ENCODE data around the gene FADS1. TPM values are rescaled to one million over a fixed set of nuclear protein-coding genes. Genes with fewer than 3 reads are reported as not detected.

FADS1 gene
- total RNA-seq, 1 experiment from 2014 or later: 105 TPM

DNA sequence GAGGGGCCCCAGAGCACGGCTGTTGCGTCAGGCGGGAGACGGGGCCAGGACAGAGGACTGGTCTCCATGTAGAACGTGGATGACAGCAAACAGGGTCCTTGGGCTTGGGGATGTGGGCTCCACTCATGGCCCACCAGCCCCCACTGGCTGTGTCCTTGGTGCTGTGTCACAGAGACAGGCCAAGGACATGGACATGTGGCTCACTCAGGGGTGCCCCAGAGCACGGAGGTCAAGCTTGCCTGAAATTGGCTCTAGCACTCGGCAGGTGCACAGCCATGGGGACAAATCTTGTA, 25.7 kb upstream of the FADS1 start:
- Mint-ChIP-seq H3K4me1 (peaks cover 3% of the 10 kb centered on the region; the same call in 1 of the 2 replicates), H3K27ac (no peak overlapping the region), H3K4me3 (no peak overlapping the region), H3K27me3 (ENCODE audit: low read depth) (no peaks in the 10 kb centered on the region), H3K36me3 (peaks cover 89% of the 10 kb centered on the region), H3K9me3 (0 out of 2 replicates have a peak, but pooled peaks cover 3% of the 10 kb centered on the region)
- ChIA-PET CTCF (no interaction called here), POLR2A (no interaction called here)
- TF ChIP-seq, protein P1, sequence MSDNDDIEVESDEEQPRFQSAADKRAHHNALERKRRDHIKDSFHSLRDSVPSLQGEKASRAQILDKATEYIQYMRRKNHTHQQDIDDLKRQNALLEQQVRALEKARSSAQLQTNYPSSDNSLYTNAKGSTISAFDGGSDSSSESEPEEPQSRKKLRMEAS (CRISPR knock-in tag; IDR thresholded peaks at IDR 0.05): no peak
- TF ChIP-seq GTF2I (CRISPR knock-in tag; conservative IDR thresholded peaks at IDR 0.05): no peak
- TF ChIP-seq RORB (CRISPR knock-in tag; IDR thresholded peaks at IDR 0.05): no peak
- no peak for TF ChIP-seq TP53 (CRISPR knock-in tag; IDR thresholded peaks at IDR 0.05)
- TF ChIP-seq, protein P2, sequence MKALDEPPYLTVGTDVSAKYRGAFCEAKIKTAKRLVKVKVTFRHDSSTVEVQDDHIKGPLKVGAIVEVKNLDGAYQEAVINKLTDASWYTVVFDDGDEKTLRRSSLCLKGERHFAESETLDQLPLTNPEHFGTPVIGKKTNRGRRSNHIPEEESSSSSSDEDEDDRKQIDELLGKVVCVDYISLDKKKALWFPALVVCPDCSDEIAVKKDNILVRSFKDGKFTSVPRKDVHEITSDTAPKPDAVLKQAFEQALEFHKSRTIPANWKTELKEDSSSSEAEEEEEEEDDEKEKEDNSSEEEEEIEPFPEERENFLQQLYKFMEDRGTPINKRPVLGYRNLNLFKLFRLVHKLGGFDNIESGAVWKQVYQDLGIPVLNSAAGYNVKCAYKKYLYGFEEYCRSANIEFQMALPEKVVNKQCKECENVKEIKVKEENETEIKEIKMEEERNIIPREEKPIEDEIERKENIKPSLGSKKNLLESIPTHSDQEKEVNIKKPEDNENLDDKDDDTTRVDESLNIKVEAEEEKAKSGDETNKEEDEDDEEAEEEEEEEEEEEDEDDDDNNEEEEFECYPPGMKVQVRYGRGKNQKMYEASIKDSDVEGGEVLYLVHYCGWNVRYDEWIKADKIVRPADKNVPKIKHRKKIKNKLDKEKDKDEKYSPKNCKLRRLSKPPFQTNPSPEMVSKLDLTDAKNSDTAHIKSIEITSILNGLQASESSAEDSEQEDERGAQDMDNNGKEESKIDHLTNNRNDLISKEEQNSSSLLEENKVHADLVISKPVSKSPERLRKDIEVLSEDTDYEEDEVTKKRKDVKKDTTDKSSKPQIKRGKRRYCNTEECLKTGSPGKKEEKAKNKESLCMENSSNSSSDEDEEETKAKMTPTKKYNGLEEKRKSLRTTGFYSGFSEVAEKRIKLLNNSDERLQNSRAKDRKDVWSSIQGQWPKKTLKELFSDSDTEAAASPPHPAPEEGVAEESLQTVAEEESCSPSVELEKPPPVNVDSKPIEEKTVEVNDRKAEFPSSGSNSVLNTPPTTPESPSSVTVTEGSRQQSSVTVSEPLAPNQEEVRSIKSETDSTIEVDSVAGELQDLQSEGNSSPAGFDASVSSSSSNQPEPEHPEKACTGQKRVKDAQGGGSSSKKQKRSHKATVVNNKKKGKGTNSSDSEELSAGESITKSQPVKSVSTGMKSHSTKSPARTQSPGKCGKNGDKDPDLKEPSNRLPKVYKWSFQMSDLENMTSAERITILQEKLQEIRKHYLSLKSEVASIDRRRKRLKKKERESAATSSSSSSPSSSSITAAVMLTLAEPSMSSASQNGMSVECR (CRISPR knock-in tag; IDR thresholded peaks at IDR 0.05; ENCODE audit: borderline replicate concordance): no peak
- TF ChIP-seq TEAD4 (CRISPR knock-in tag; IDR thresholded peaks at IDR 0.05): no peak
- TF ChIP-seq, protein P3, sequence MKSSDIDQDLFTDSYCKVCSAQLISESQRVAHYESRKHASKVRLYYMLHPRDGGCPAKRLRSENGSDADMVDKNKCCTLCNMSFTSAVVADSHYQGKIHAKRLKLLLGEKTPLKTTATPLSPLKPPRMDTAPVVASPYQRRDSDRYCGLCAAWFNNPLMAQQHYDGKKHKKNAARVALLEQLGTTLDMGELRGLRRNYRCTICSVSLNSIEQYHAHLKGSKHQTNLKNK (CRISPR knock-in tag; IDR thresholded peaks at IDR 0.05): no peak
- TF ChIP-seq, protein P4, sequence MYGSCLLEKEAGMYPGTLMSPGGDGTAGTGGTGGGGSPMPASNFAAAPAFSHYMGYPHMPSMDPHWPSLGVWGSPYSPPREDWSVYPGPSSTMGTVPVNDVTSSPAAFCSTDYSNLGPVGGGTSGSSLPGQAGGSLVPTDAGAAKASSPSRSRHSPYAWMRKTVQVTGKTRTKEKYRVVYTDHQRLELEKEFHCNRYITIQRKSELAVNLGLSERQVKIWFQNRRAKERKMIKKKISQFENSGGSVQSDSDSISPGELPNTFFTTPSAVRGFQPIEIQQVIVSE (CRISPR knock-in tag; IDR thresholded peaks at IDR 0.05; ENCODE audit: borderline replicate concordance): no peak
- ATAC-seq (no peak), DNase-seq (ENCODE audit: low spot score) (no peak)

DNA sequence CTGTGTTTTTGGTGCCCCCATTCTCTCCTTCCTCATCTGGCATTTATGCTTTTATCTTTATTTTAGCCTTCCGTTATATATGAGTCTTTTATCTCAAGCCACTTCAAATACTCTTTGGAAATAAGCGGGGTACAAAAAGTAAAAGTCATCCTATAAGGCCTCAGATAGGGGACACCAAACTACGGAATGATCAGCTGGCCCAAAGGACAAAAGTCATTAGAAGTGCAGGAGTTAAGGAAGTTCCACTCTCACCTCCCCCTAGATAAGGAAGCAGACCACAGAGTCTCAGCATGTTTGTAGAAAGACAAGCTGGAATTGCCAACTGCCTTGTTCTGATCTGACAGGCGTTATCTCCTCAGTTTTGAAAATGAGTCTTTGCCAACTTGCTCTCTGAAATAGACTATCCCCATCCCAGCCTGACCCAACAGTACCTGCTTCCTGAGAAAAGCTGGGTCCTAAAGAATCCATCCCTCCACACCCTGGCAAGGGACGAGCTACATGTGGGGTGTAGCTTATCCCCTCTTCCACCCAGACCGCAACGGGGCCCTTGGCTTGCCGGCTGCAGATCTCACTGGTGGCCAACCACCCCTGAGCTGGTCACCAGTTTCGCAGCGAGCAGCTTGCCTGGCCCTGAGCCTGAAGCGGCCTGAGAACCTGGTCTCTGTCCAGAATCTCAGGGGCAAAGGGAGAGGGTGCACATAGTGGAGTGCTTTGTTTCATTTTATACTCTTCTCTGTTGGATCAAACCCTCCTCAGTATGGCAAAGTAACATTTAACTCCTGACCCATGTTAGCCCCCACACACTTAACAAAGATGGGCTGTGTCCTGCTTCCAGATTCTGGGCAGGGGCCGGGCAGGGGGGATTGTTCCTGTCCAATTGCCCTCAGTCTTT, 25.1 kb upstream of the FADS1 start:
- POLR2A ChIA-PET: no interaction called here
- CTCF ChIA-PET: no interaction called here
- Mint-ChIP-seq H3K4me3 (no peak overlapping the region), H3K9me3 (0 out of 2 replicates have a peak, but pooled peaks cover 3% of the 10 kb centered on the region), H3K4me1 (peaks cover 6% of the 10 kb centered on the region), H3K27ac (no peak overlapping the region; the same call in 1 of the 2 replicates), H3K36me3 (peaks cover 88% of the 10 kb centered on the region), H3K27me3 (ENCODE audit: low read depth) (no peaks in the 10 kb centered on the region)
- ATAC-seq (no peak), DNase-seq (ENCODE audit: low spot score) (no peak)
- TF ChIP-seq NR1H2 (CRISPR knock-in tag; IDR thresholded peaks at IDR 0.05) (no peak), MYBL2 (CRISPR knock-in tag; IDR thresholded peaks at IDR 0.05) (no peak), FOXJ3 (CRISPR knock-in tag; IDR thresholded peaks at IDR 0.05; ENCODE audit: borderline replicate concordance) (no peak), ZNF416 (CRISPR knock-in tag; IDR thresholded peaks at IDR 0.05) (no peak), ZNF671 (CRISPR knock-in tag; IDR thresholded peaks at IDR 0.05) (no peak), TP53 (CRISPR knock-in tag; IDR thresholded peaks at IDR 0.05) (no peak), NR3C1 (CRISPR knock-in tag; conservative IDR thresholded peaks at IDR 0.05; ENCODE audit: low read depth) (no peak)
- TF ChIP-seq, protein P5, sequence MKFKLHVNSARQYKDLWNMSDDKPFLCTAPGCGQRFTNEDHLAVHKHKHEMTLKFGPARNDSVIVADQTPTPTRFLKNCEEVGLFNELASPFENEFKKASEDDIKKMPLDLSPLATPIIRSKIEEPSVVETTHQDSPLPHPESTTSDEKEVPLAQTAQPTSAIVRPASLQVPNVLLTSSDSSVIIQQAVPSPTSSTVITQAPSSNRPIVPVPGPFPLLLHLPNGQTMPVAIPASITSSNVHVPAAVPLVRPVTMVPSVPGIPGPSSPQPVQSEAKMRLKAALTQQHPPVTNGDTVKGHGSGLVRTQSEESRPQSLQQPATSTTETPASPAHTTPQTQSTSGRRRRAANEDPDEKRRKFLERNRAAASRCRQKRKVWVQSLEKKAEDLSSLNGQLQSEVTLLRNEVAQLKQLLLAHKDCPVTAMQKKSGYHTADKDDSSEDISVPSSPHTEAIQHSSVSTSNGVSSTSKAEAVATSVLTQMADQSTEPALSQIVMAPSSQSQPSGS (CRISPR knock-in tag; IDR thresholded peaks at IDR 0.05; ENCODE audit: borderline replicate concordance, low read depth): no peak
- TF ChIP-seq, protein P6, sequence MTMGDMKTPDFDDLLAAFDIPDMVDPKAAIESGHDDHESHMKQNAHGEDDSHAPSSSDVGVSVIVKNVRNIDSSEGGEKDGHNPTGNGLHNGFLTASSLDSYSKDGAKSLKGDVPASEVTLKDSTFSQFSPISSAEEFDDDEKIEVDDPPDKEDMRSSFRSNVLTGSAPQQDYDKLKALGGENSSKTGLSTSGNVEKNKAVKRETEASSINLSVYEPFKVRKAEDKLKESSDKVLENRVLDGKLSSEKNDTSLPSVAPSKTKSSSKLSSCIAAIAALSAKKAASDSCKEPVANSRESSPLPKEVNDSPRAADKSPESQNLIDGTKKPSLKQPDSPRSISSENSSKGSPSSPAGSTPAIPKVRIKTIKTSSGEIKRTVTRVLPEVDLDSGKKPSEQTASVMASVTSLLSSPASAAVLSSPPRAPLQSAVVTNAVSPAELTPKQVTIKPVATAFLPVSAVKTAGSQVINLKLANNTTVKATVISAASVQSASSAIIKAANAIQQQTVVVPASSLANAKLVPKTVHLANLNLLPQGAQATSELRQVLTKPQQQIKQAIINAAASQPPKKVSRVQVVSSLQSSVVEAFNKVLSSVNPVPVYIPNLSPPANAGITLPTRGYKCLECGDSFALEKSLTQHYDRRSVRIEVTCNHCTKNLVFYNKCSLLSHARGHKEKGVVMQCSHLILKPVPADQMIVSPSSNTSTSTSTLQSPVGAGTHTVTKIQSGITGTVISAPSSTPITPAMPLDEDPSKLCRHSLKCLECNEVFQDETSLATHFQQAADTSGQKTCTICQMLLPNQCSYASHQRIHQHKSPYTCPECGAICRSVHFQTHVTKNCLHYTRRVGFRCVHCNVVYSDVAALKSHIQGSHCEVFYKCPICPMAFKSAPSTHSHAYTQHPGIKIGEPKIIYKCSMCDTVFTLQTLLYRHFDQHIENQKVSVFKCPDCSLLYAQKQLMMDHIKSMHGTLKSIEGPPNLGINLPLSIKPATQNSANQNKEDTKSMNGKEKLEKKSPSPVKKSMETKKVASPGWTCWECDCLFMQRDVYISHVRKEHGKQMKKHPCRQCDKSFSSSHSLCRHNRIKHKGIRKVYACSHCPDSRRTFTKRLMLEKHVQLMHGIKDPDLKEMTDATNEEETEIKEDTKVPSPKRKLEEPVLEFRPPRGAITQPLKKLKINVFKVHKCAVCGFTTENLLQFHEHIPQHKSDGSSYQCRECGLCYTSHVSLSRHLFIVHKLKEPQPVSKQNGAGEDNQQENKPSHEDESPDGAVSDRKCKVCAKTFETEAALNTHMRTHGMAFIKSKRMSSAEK (CRISPR knock-in tag; IDR thresholded peaks at IDR 0.05; ENCODE audit: borderline replicate concordance): no peak
- TF ChIP-seq, protein P7, sequence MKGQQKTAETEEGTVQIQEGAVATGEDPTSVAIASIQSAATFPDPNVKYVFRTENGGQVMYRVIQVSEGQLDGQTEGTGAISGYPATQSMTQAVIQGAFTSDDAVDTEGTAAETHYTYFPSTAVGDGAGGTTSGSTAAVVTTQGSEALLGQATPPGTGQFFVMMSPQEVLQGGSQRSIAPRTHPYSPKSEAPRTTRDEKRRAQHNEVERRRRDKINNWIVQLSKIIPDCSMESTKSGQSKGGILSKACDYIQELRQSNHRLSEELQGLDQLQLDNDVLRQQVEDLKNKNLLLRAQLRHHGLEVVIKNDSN (CRISPR knock-in tag; IDR thresholded peaks at IDR 0.05): no peak
- TF ChIP-seq, protein P8, sequence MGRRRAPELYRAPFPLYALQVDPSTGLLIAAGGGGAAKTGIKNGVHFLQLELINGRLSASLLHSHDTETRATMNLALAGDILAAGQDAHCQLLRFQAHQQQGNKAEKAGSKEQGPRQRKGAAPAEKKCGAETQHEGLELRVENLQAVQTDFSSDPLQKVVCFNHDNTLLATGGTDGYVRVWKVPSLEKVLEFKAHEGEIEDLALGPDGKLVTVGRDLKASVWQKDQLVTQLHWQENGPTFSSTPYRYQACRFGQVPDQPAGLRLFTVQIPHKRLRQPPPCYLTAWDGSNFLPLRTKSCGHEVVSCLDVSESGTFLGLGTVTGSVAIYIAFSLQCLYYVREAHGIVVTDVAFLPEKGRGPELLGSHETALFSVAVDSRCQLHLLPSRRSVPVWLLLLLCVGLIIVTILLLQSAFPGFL (CRISPR knock-in tag; IDR thresholded peaks at IDR 0.05; ENCODE audit: borderline replicate concordance): no peak
